HEK293T (cell line): ENCODE data around the gene TLX2.

Experiments used
- ARNT ChIP-seq: fragments of 450-650 bp; IDR thresholded peaks from 2 replicates; pipeline ENCODE4 v1.6.1; 2017; ENCODE audit warnings: mild to moderate bottlenecking
- ELF4 ChIP-seq: fragments of 450-650 bp; IDR thresholded peaks from 2 replicates; pipeline ENCODE4 v1.6.1; 2017; ENCODE audit warnings: antibody characterized with exemption
- FOXK2 ChIP-seq: fragments of 450-650 bp; IDR thresholded peaks from 2 replicates; pipeline ENCODE4 v1.6.1; 2016; ENCODE audit warnings: mild to moderate bottlenecking
- SP1 ChIP-seq: fragments of 450-650 bp; IDR thresholded peaks from 2 replicates; pipeline ENCODE4 v1.6.1; 2017
- ZNF384 ChIP-seq: fragments of 450-650 bp; IDR thresholded peaks from 2 replicates; pipeline ENCODE4 v1.6.1; 2016

DNA sequence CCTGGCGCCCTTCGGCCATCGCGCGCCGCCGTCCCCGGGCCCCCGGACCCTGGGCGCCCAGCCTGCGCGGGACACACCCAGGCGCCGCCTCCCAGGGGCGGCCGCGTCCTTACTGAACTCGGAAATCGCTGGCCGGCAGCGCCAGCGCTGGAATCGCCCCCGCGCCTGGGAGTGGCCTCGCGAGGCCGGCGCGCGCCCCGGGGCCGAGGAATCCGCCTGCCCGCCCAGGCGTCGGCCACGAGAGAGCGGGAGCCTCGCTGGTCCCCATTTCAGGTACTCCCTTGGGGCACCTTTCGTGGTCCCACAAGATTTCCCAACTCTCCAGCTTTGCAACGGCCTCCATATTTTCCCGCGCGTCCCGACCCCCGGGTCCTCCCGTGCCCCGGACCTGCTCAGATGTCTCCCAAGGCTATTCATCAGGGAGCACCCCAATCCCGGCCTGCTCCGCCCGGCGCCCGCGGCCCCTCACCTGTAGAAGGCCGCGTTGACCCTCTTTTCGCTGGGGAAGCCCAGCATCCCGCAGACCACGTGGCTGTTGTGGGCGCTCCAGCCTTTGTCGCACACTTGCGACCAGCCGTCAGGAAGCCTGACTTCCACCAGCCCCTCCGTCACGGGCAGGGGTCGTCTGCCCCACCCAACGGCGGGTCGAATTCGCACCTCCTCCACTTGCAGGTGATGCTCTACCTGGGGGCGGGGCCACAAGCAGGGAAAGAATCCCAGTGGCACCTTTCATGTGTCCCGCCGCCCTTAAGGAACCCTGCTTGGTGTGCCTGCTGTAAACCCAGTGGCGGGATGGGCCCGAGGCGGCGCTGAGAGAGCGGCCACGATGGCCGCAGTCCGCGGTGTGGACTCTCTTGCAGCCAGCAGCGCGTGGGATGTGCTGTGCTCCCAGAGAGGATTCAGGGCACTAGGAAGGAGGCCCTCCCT is 34.9 kb downstream of the TLX2 start:
- TF ChIP-seq ZNF384 = no peak
- no peak for TF ChIP-seq FOXK2
- no peak for TF ChIP-seq ELF4
- TF ChIP-seq SP1 = no peak
- TF ChIP-seq ARNT = no peak
